Measurements from ENCODE around the gene GCA. TPM values are rescaled to one million over a fixed set of nuclear protein-coding genes. Genes with fewer than 3 reads are reported as not detected.
A peak's percentile ranks its signal among the peaks of the same experiment; 100 is the strongest.

Gene GCA, protein sequence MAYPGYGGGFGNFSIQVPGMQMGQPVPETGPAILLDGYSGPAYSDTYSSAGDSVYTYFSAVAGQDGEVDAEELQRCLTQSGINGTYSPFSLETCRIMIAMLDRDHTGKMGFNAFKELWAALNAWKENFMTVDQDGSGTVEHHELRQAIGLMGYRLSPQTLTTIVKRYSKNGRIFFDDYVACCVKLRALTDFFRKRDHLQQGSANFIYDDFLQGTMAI
- total RNA-seq (1 to 10 TPM; 6.9 to 7.1 TPM), total RNA-seq (14.0 to 15.1 reads per million in 2 donors)

DNA sequence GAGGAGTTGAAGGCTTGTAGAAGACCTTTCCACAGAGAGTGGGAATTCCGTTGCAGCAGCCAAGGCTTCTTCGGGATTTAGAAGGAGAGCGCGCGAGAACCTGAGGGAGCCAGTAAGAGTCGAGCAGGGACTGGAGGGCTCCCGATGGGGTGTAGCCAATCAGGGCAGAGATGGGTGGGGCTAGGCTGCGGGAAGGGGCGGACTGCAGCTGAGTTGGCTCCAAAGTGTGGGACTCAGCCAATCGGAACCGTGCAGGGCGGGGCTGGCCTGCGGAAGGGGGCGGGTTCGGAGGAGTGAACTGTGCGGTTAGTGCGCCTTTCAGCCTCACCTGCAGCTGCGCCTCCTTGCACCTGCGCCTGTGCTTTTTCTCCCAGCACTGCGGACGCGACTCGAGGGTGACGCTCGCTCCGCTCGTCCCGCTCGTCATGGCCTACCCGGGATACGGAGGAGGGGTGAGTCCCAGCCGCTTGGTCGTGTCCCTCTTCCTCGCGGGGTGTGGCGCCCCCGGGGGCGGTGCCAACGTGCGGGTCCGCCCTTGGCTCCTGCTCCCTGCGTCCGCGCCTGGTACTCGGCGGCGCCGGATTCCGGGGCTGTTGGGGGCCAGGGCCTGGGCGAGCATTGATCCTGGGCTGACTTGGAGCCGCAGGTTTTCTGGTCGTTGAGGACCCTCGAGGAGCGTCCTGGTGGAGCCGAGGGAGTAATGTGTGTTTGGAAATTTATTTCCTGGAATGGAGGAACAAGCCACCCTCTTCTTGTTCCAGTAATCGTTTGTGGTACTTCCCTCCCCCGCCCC, at the start of gene GCA:
Gene GCA (plus strand): TSS at position 309 of the 793 bp plus-strand sequence. CDS start 117 bp downstream, at position 426.
- ATAC-seq = peak; percentile 99
- peaks cover 13% of the 10 kb centered on the region for H3K4me1 Mint-ChIP-seq

DNA sequence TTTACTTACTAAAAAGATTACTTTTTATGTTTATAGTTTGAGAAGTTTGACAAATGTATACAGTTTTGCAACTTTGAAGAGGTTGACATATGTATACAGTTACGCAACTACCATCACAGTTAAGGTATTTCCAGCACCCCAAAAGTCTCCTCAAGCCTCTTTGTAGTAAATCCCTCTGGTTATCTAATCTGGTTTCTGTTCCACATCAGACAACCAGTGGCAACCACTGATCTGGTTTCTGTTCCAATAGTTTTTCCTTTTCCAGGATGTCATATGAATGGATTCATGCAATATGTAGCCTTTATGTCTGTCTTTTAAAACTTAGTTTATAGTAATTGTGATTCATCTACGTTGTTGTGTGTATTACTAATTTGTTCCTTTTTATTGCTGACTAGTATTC, 48.9 kb upstream of the GCA start:
- Mint-ChIP-seq H3K4me3 (no peak overlapping the region), H3K27ac (no peak overlapping the region), H3K36me3 (ENCODE audit: low read depth) (peaks cover 3% of the 10 kb centered on the region), H3K27me3 (no peaks in the 10 kb centered on the region), H3K4me1 (peaks cover 6% of the 10 kb centered on the region)
- ATAC-seq = no peak
- DNase-seq = no peak
- no peaks in the 10 kb centered on the region for H3K9me3 ChIP-seq (ENCODE audit: control insufficient read depth, low read length, poor library complexity, severe bottlenecking)

More for the DNA sequence above, at the start of gene GCA:
- peak; percentile 95 to 99 (median 96) for DNase-seq
- H3K27me3 Mint-ChIP-seq = no peaks in the 10 kb centered on the region
- H3K9me3 ChIP-seq (ENCODE audit: control insufficient read depth, low read length, poor library complexity, severe bottlenecking) = no peaks in the 10 kb centered on the region
- H3K27ac Mint-ChIP-seq = peak within 1 kb of the TSS; percentile 34
- peak within 1 kb of the TSS; percentile 93 for H3K4me3 Mint-ChIP-seq
- peaks cover 2% of the 10 kb centered on the region for H3K36me3 Mint-ChIP-seq (ENCODE audit: low read depth)

DNA sequence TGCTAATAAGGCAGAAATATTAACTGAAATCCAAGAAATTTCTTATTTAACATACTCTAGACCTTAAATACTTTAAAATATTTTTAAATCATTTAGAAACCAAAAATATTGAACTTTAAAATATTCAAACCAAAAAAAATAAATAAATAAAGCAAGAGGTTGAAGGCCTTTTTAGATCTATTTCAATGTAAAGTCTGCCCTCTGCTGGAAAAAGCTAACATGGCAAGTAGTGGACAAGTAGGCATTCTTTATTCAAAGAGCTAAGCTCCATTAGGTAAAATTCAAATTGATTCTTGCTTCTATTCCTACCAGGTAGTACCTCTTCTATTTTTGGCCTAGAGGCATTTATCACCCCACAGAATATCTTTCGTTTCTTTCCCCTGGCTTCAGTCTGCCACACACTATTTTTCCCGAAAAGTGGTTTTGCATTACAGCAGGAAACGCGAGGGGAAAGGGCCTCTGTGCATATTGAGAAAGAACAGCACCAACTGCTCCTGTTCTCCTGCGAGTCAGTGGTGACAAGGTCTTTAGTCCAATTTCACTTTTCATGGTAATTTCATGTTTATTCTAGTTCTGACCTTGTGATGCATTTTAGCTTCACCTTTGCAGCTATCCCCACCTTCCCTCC, 45.9 kb upstream of the GCA start:
- ATAC-seq = peak; percentile 71
- Mint-ChIP-seq H3K27me3 (no peaks in the 10 kb centered on the region), H3K4me3 (no peak overlapping the region), H3K4me1 (peaks cover 6% of the 10 kb centered on the region), H3K36me3 (ENCODE audit: low read depth) (peaks cover 3% of the 10 kb centered on the region), H3K27ac (no peak overlapping the region)
- DNase-seq = peak in 1 of 3 donors; percentile 52
- no peaks in the 10 kb centered on the region for H3K9me3 ChIP-seq (ENCODE audit: control insufficient read depth, low read length, poor library complexity, severe bottlenecking)

DNA sequence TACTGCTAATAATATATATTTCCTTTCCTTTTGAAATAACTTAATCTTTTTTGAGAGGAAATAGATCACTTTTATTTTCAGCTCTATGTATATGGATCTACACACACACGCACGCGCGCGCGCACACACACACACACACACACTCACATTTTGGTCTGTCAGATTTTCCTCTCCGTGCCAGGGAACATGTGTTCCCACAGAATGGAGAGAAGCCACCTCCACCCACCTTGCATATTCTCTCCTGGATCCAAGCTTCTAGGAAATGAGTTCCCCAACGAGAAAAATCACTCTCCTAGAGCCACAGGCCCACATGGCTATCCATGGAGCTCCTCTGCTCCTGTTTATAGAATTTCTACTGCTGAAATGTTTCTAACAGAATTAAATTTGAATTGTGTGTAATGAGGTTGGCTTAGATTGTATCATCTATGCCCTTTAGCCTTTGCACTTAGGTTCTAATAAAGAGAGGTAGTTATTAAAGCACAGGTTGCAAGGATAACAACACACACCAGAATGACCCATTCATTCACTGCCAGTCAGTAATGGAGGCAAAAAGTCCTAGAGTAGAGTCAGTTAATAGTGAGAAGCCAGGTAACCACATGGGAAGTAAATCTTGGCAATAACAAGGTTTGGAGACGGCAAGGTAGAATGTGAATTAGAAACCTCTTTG, 45.1 kb upstream of the GCA start:
- Mint-ChIP-seq H3K4me1 (peaks cover 8% of the 10 kb centered on the region), H3K27me3 (no peaks in the 10 kb centered on the region), H3K27ac (no peak overlapping the region), H3K4me3 (no peak overlapping the region), H3K36me3 (ENCODE audit: low read depth) (peaks cover 3% of the 10 kb centered on the region)
- DNase-seq (no peak), ATAC-seq (no peak)
- H3K9me3 ChIP-seq (ENCODE audit: control insufficient read depth, low read length, poor library complexity, severe bottlenecking) = no peaks in the 10 kb centered on the region

DNA sequence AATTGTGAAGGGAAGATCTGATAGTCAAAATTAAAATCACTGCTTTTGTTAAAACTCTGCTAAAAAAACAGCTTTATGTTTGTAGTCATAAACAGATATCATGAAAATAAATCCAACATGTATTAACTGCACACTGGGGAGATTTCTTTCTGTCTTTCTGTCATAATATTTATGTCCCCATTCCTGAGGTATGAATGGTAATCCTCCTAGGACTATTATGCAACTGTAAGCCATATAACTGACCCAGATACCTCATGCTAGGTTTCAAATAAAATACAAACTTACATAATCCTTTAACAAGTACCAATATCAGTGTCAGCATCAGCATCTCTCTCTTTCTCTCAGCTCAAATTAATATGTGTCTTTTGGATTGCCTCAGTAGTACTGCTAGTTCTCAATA, 43.7 kb upstream of the GCA start:
- H3K36me3 Mint-ChIP-seq (ENCODE audit: low read depth) = peaks cover 3% of the 10 kb centered on the region
- DNase-seq (no peak), ATAC-seq (no peak)
- H3K4me1 Mint-ChIP-seq = peaks cover 8% of the 10 kb centered on the region
- no peak overlapping the region for H3K27ac Mint-ChIP-seq
- H3K4me3 Mint-ChIP-seq = no peak overlapping the region
- no peaks in the 10 kb centered on the region for H3K27me3 Mint-ChIP-seq
- no peaks in the 10 kb centered on the region for H3K9me3 ChIP-seq (ENCODE audit: control insufficient read depth, low read length, poor library complexity, severe bottlenecking)

DNA sequence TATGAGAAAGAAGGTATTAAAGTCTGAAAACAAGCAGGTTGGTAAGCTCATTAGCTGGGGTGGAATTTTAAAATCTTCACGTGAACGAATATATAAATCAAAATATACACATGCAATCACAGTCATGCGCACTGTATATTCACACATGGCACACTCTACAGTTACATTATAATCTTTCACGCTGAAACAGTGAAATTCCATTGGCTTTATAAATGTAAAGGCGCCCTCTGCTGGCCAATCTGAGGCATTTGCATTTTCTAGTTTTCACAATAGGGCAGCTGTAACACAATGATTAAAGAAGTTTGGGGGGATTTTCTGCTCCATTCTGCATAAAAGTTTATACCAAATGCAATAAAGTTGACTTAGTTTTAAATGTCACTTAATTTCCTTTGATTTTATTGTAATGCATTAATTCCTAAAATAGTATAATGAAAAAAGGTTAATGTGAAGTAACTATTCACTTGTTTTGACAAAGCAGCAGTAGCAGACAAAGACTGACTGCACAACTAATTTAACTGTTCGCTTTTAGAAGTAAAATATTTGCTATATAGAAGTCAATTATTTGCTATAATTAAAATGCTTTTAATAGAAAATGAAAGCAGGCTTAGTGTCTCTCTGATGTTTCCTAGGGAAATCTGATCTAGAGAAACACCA, 42.7 kb upstream of the GCA start:
- H3K27ac Mint-ChIP-seq = no peak overlapping the region
- no peaks in the 10 kb centered on the region for H3K9me3 ChIP-seq (ENCODE audit: control insufficient read depth, low read length, poor library complexity, severe bottlenecking)
- H3K4me1 Mint-ChIP-seq = peaks cover 6% of the 10 kb centered on the region
- DNase-seq (peak; percentile 27 to 44 (median 36)), ATAC-seq (peak; percentile 85)
- no peak overlapping the region for H3K4me3 Mint-ChIP-seq
- H3K27me3 Mint-ChIP-seq = no peaks in the 10 kb centered on the region
- H3K36me3 Mint-ChIP-seq (ENCODE audit: low read depth) = no peaks in the 10 kb centered on the region

DNA sequence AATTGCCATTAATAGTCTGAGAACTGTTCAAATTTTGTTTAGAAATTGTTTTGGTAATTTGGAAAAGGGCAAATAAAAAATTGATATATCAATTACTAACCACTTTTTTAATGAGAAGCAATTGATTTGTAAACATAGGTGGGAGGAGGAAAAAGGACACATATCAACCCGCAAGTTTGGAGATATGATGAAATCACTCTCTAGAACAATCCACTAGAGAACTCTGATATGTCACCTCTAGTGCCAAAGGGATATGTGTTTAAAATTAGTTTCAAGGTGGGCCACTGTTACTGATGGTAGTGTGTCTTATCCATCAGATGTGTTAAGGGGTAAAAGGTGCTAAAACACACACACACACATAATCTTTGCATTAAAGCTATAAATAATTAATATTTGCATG, 42.1 kb upstream of the GCA start:
- Mint-ChIP-seq H3K27ac (no peak overlapping the region), H3K36me3 (ENCODE audit: low read depth) (no peaks in the 10 kb centered on the region), H3K27me3 (no peaks in the 10 kb centered on the region), H3K4me1 (peaks cover 6% of the 10 kb centered on the region), H3K4me3 (no peak overlapping the region)
- no peaks in the 10 kb centered on the region for H3K9me3 ChIP-seq (ENCODE audit: control insufficient read depth, low read length, poor library complexity, severe bottlenecking)
- no peak for ATAC-seq
- DNase-seq = no peak

DNA sequence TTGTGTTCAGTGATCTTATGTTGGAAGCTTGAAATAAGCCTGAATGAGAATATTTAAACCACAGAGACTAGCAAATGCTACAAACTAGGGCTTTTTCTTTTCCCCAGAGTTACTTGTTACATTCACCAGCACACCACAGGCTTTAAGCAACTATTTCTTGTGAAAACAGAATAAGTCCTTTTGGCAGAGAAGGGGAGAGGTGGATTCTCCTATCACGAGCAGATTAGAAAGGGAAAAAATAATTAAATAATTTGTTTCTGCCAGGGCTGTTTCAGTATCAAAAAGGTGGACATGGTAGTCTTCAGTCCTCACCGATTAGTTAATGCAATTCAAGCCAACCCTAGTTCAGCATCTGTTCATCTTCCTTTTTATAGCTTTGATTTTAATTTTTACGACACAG, 38.0 kb upstream of the GCA start:
- H3K4me3 Mint-ChIP-seq = no peak overlapping the region
- H3K27ac Mint-ChIP-seq = no peak overlapping the region
- peaks cover 24% of the 10 kb centered on the region for H3K4me1 Mint-ChIP-seq
- H3K36me3 Mint-ChIP-seq (ENCODE audit: low read depth) = no peaks in the 10 kb centered on the region
- H3K9me3 ChIP-seq (ENCODE audit: control insufficient read depth, low read length, poor library complexity, severe bottlenecking) = no peaks in the 10 kb centered on the region
- no peak for ATAC-seq
- H3K27me3 Mint-ChIP-seq = no peaks in the 10 kb centered on the region
- DNase-seq = no peak

DNA sequence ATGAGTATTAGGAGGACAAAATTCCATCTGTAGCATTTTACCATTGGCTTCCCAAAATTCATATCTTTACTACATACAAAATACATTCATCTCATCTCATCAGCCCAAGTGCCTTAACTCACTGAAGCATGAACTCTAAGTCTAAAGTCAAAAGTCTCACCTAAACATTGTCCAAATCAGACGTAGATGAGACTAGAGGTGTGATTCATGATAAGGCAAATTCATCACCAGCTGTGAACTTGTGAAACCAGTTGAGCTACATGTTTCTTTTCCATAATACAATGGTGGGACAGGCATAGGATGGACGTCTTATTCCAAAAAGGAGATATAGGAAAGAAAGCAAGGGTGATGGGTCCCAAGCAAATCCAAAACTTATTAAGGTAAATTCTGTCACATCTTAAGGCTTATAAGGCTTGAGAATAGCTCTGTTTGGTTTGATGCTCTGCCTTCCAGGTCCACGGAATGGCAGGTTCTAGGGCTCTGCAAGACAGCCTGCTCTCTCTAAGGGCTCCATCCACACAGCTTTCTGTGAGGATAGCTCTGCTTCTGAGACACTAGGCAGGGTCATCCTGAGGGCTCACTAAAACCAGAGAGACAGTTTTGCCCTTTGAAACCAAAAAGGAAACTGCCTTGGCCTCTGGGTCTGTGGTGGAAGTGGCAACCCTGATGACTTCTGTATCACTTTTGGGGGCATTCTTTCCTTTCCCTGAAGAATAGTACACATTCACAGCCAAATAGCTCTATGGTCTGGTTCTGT, 35.0 kb upstream of the GCA start:
- DNase-seq (no peak), ATAC-seq (no peak)
- no peaks in the 10 kb centered on the region for H3K9me3 ChIP-seq (ENCODE audit: control insufficient read depth, low read length, poor library complexity, severe bottlenecking)
- Mint-ChIP-seq H3K27me3 (no peaks in the 10 kb centered on the region), H3K36me3 (ENCODE audit: low read depth) (no peaks in the 10 kb centered on the region), H3K4me1 (peaks cover 35% of the 10 kb centered on the region), H3K27ac (peak overlapping the region; percentile 82), H3K4me3 (no peak overlapping the region)

DNA sequence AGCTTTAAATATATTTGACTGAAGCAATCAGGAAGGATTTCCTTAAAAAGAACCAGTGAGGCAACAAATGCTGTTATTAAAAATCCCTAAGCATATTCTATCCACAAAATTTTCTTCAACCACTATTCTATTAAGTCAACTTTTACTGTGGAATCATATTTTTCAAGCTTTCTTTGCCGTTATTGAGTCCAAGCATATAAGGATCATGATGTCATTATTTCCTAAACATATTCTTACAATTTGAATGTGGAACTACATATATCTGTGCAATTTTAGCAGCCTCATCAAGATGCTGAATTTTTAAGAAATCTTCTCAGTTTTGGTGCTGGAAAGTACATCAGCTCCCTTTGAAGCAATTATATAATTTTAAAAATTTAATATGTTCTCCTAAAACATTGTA, 31.1 kb upstream of the GCA start:
- H3K4me1 Mint-ChIP-seq = peaks cover 58% of the 10 kb centered on the region
- H3K27ac Mint-ChIP-seq = peak overlapping the region; percentile 57
- no peaks in the 10 kb centered on the region for H3K27me3 Mint-ChIP-seq
- H3K4me3 Mint-ChIP-seq = no peak overlapping the region
- no peaks in the 10 kb centered on the region for H3K36me3 Mint-ChIP-seq (ENCODE audit: low read depth)
- ATAC-seq (no peak), DNase-seq (no peak)
- no peaks in the 10 kb centered on the region for H3K9me3 ChIP-seq (ENCODE audit: control insufficient read depth, low read length, poor library complexity, severe bottlenecking)

DNA sequence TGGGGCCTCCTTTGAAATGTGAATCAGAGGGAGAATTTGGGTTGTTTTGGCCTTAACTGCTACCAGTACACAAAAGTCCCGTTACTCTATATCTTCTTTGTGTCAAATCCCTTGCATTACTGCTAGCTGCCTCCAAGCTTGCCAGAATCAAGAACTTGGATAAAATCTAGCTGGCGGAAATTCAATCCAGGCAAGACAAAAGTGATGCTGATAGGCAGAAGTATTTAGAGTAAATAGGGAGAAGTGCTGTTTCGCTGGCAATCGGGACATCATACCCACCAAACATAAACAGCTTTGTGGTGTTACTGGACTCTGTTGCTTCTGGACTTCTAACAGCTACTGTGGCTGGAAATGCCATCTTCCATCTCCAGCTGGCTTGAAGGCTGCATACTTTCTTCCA, 28.0 kb upstream of the GCA start:
- Mint-ChIP-seq H3K27me3 (no peaks in the 10 kb centered on the region), H3K36me3 (ENCODE audit: low read depth) (peaks cover 2% of the 10 kb centered on the region), H3K4me1 (peaks cover 50% of the 10 kb centered on the region), H3K4me3 (peak overlapping the region; percentile 95), H3K27ac (peak overlapping the region; percentile 99)
- ATAC-seq = no peak
- no peak for DNase-seq
- no peaks in the 10 kb centered on the region for H3K9me3 ChIP-seq (ENCODE audit: control insufficient read depth, low read length, poor library complexity, severe bottlenecking)

DNA sequence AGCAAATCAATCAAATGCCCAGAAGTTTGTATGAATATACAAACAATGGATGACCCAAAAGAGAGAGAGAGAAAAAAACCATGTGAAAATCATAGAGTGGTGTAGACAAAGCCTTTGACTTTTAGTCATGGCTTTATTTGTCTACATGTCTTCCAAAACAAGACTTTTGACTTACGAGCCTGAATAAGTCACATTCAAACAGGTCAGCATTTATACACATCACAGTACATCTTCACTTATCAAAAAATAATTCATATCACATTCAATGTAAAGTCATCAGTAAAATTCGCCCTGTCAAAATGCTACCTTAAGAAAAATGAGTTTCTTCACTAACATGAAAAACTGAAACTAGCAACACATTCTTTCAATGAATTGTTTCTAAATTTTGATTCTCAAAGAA, 27.3 kb upstream of the GCA start:
- no peaks in the 10 kb centered on the region for H3K9me3 ChIP-seq (ENCODE audit: control insufficient read depth, low read length, poor library complexity, severe bottlenecking)
- Mint-ChIP-seq H3K4me3 (peak overlapping the region; percentile 95), H3K27ac (peak overlapping the region; percentile 99), H3K36me3 (ENCODE audit: low read depth) (peaks cover 2% of the 10 kb centered on the region), H3K4me1 (peaks cover 54% of the 10 kb centered on the region), H3K27me3 (no peaks in the 10 kb centered on the region)
- no peak for ATAC-seq
- no peak for DNase-seq

Measured in T-helper 17 cell (primary cell).